SK-N-SH (cell line): ENCODE measurements around the gene TCF3. TPM values are rescaled to one million over a fixed set of nuclear protein-coding genes. Genes with fewer than 3 reads are reported as not detected.

Experiments
- CTCF ChIA-PET: fragments of 300-600, 350-600 bp; formaldehyde crosslinking; extraction: SDS; loops from one replicate; lab custom pipeline; 2021; lab: Yijun Ruan, JAX
- POLR2A ChIA-PET: fragments of 350-600 bp; sonication (Branson Sonifier 250); formaldehyde crosslinking; extraction: SDS; loops from one replicate; lab custom pipeline; 2020; ENCODE audit warnings: antibody characterized with exemption, inconsistent platforms; lab: Yijun Ruan, JAX
- DNase-seq: peaks from one replicate; pipeline ENCODE4 v3.0.0; 2012
- H2AFZ ChIP-seq: fragments of 200-600 bp; sonication (generic); 2 replicates; pipeline ENCODE4 v1.8.1; 2016; ENCODE audit warnings: antibody characterized with exemption, mild to moderate bottlenecking, low read depth
- H3F3A ChIP-seq: fragments of 200-600 bp; sonication (generic); replicated peaks from 2 replicates; pipeline ENCODE3; 2016; ENCODE audit warnings: antibody characterized with exemption, mild to moderate bottlenecking; ENCODE audit not compliant: insufficient read depth
- H3K27ac ChIP-seq, 2 experiments: fragments of 200-500 bp in 1 of 2; fragments of 200-600 bp in 1 of 2; sonication (Bioruptor generic) in 1 of 2; sonication (generic), shearing (Covaris generic) in 1 of 2; 2 replicates each; pipeline versions ENCODE4 v1.5.1 to v1.6.1; 2014 to 2016; ENCODE audit warnings: low read depth in 2 of 2, inconsistent platforms in 1 of 2, low read length in 1 of 2, mild to moderate bottlenecking in 1 of 2, mixed read lengths in 1 of 2
- H3K27me3 ChIP-seq: fragments of 200-600 bp; sonication (generic), shearing (Covaris generic); 2 replicates; pipeline ENCODE4 v1.6.1; 2016; ENCODE audit warnings: mixed run types; ENCODE audit not compliant: insufficient read depth
- H3K36me3 ChIP-seq, 2 experiments: fragments of 200-500 bp in 1 of 2; fragments of 200-600 bp in 1 of 2; sonication (Bioruptor generic) in 1 of 2; sonication (generic) in 1 of 2; replicated peaks in 1 of 2; 2 replicates each; pipeline versions ENCODE3 to v1.5.1; 2014 to 2016; ENCODE audit warnings: low read length in 1 of 2, mild to moderate bottlenecking in 1 of 2; ENCODE audit not compliant: insufficient read depth in 2 of 2, control insufficient read depth in 1 of 2
- H3K4me1 ChIP-seq, 2 experiments: fragments of 200-500 bp in 1 of 2; fragments of 200-600 bp in 1 of 2; sonication (Bioruptor generic) in 1 of 2; sonication (generic), shearing (Covaris generic) in 1 of 2; 2 replicates each; pipeline versions ENCODE4 v1.5.1 to v1.6.1; 2014 to 2016; ENCODE audit warnings: low read depth in 1 of 2, low read length in 1 of 2, mixed run types in 1 of 2; ENCODE audit not compliant: insufficient read depth in 2 of 2, control insufficient read depth in 1 of 2
- H3K4me2 ChIP-seq: fragments of 200-600 bp; sonication (generic), shearing (Covaris generic); 2 replicates; pipeline ENCODE4 v1.6.1; 2017; ENCODE audit warnings: mixed run types
- H3K4me3 ChIP-seq, 2 experiments: fragments of 200-500 bp in 1 of 2; fragments of 200-600 bp in 1 of 2; sonication (Bioruptor generic) in 1 of 2; sonication (generic), shearing (Covaris generic) in 1 of 2; 2 replicates each; pipeline versions ENCODE4 v1.5.1 to v1.8.1; 2014 to 2016; ENCODE audit warnings: low read depth in 2 of 2, inconsistent platforms in 1 of 2, low read length in 1 of 2, mild to moderate bottlenecking in 1 of 2, mixed read lengths in 1 of 2, moderate library complexity in 1 of 2
- H3K79me2 ChIP-seq: fragments of 200-600 bp; sonication (generic); 2 replicates; pipeline ENCODE4 v1.8.1; 2017; ENCODE audit warnings: mild to moderate bottlenecking; ENCODE audit not compliant: insufficient read depth
- H3K9ac ChIP-seq: fragments of 200-600 bp; sonication (generic); 2 replicates; pipeline ENCODE4 v1.6.1; 2017; ENCODE audit warnings: mixed run types
- H3K9me2 ChIP-seq: fragments of 200-600 bp; sonication (generic); 2 replicates; pipeline ENCODE4 v1.6.1; 2017; ENCODE audit warnings: mixed run types
- H3K9me3 ChIP-seq: fragments of 200-600 bp; sonication (generic); 2 replicates; pipeline ENCODE4 v1.6.1; 2017; ENCODE audit warnings: mixed run types, mild to moderate bottlenecking, moderate library complexity
- H4K20me1 ChIP-seq: fragments of 200-600 bp; sonication (generic); 2 replicates; pipeline ENCODE4 v1.6.1; 2017; ENCODE audit warnings: mild to moderate bottlenecking, mixed run types; ENCODE audit not compliant: insufficient read depth
- CHD2 ChIP-seq: fragments of 150-350 bp; IDR thresholded peaks from 2 replicates; pipeline ENCODE4 v1.6.1; 2018; ENCODE audit warnings: low read length; ENCODE audit not compliant: partially characterized antibody
- ELF1 ChIP-seq: IDR thresholded peaks from 2 replicates; pipeline ENCODE4 v1.4.0; 2012
- EZH2phosphoT487 ChIP-seq: fragments of 200-600 bp; sonication (generic); IDR thresholded peaks from 2 replicates; pipeline ENCODE4 v1.6.1; 2017; ENCODE audit warnings: low read depth, mixed run types, mild to moderate bottlenecking, antibody characterized with exemption, moderate library complexity, borderline replicate concordance
- GATA2 ChIP-seq: sonication (generic); formaldehyde crosslinking; IDR thresholded peaks from 2 replicates; pipeline ENCODE4 v1.5.0; 2020; ENCODE audit warnings: mild to moderate bottlenecking, missing genetic modification reagents
- RAD21 ChIP-seq: IDR thresholded peaks from 2 replicates; pipeline ENCODE4 v1.6.1; 2012; ENCODE audit warnings: mild to moderate bottlenecking, low read length
- RXRA ChIP-seq: IDR thresholded peaks from 2 replicates; pipeline ENCODE4 v1.4.0; 2012; ENCODE audit warnings: low read depth, mild to moderate bottlenecking, borderline replicate concordance
- TCF12 ChIP-seq: IDR thresholded peaks from 2 replicates; pipeline ENCODE4 v1.4.0; 2012
- YY1 ChIP-seq: IDR thresholded peaks from 2 replicates; pipeline ENCODE4 v1.4.0; 2012; ENCODE audit warnings: low read depth, mild to moderate bottlenecking
- WGBS: methylation state at CpG from one replicate; pipeline ENCODE4 v1.1.6; 2017; ENCODE audit warnings: low lambda C conversion rate; 5-methylcytosine and 5-hydroxymethylcytosine counted together
- polyA plus RNA-seq, 3 experiments: library from polyadenylated mRNA; depleted of rRNA; stranded (reverse); fragments of >200 nt; gene quantifications; 2 replicates each; pipeline ENCODE4 v1.2.3, GENCODE V29; 2012
- TF ChIP-seq, protein P1 (sequence below): IDR thresholded peaks from 2 replicates; pipeline ENCODE4 v1.4.0; 2012; ENCODE audit warnings: low read depth, borderline replicate concordance
- TF ChIP-seq, protein P2 (sequence below): IDR thresholded peaks from 2 replicates; pipeline ENCODE4; 2012
- TF ChIP-seq, protein P3 (sequence below): fragments of 150-350 bp; IDR thresholded peaks from 2 replicates; pipeline ENCODE4 v1.6.1; 2016; ENCODE audit warnings: mild to moderate bottlenecking, low read depth, low read length
- TF ChIP-seq, protein P4 (sequence below): fragments of 200-600 bp; sonication (generic); IDR thresholded peaks from 2 replicates; pipeline ENCODE4 v1.6.1; 2017; ENCODE audit warnings: antibody characterized with exemption, mild to moderate bottlenecking, moderate library complexity

Gene TCF3
- polyA plus RNA-seq, 1 of the 3 experiments (the other 2 are of a cell fraction) = 104 TPM

DNA sequence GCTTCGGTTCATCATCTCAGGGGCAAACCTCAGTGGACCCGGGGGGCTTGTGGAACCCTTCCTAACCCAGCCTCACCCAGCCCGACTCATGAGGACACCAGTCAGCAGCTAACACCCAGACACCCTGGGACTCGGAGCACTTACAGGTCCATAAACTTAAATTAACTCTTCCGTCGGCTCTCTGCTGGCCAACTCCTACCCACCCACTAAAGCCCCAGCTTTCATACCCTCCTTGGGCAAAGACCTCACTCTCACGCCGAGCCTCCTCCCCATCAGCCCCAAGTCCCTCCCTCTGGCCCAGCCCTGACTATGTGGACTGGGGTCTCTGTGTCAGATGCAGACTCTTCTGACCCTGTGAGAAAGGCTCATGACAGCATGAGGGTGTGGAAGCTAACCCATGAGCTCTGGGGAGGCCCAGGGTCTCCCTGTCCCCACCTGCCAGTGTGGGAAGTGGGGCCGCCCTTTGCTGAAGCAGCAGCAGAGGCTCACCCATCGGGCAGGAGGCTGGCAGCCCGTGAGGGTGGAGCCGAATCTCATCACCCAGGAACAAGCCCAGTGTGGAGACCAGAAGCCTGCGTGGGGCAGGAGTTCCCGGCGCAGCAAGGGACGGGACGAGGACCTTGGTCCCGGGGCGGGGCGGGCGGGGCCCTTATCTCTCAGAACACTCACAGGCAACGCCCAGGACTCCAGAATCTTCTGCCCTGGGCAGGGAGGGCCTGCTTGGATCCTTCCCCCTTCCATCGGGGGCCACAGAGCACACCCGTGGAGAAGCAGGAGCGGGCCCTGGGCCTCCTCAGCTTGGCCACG is 19.8 kb downstream of the TCF3 start:
- peaks cover 42% of the 10 kb centered on the region for H3K79me2 ChIP-seq

More for the DNA sequence above, 19.8 kb downstream of the TCF3 start:
- Histone ChIP-seq H3K9me3 (no peaks in the 10 kb centered on the region), H3K4me3 (no peak overlapping the region), H3F3A (no peaks in the 10 kb centered on the region), H3K4me1 (no peaks in the 10 kb centered on the region), H4K20me1 (peaks cover 42% of the 10 kb centered on the region), H3K9ac (no peak overlapping the region), H3K36me3 (peaks cover 11 to 44% of the 10 kb centered on the region in 2 experiments), H2AFZ (no peak overlapping the region), H3K27ac (no peak overlapping the region), H3K9me2 (no peaks in the 10 kb centered on the region), H3K27me3 (no peaks in the 10 kb centered on the region), H3K4me2 (no peak overlapping the region)
- 87% methylated on average over 12 of the region's 26 CpGs for WGBS
- ChIA-PET CTCF (interaction anchor here (0.9 to 1.1 kb wide), 2 partner anchors 8 to 87 kb away, joined by 3 read pairs; no protein-coding TSS in a partner anchor), POLR2A (no interaction called here)
- DNase-seq = no peak
- TF ChIP-seq ELF1 = no peak
- TF ChIP-seq, protein P1, sequence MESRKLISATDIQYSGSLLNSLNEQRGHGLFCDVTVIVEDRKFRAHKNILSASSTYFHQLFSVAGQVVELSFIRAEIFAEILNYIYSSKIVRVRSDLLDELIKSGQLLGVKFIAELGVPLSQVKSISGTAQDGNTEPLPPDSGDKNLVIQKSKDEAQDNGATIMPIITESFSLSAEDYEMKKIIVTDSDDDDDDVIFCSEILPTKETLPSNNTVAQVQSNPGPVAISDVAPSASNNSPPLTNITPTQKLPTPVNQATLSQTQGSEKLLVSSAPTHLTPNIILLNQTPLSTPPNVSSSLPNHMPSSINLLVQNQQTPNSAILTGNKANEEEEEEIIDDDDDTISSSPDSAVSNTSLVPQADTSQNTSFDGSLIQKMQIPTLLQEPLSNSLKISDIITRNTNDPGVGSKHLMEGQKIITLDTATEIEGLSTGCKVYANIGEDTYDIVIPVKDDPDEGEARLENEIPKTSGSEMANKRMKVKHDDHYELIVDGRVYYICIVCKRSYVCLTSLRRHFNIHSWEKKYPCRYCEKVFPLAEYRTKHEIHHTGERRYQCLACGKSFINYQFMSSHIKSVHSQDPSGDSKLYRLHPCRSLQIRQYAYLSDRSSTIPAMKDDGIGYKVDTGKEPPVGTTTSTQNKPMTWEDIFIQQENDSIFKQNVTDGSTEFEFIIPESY = no peak
- no peak for TF ChIP-seq TCF12
- no peak for TF ChIP-seq EZH2phosphoT487
- no peak for TF ChIP-seq RAD21
- TF ChIP-seq, protein P2, sequence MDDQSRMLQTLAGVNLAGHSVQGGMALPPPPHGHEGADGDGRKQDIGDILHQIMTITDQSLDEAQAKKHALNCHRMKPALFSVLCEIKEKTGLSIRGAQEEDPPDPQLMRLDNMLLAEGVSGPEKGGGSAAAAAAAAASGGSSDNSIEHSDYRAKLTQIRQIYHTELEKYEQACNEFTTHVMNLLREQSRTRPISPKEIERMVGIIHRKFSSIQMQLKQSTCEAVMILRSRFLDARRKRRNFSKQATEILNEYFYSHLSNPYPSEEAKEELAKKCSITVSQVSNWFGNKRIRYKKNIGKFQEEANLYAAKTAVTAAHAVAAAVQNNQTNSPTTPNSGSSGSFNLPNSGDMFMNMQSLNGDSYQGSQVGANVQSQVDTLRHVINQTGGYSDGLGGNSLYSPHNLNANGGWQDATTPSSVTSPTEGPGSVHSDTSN = no peak
- no peak for TF ChIP-seq GATA2
- TF ChIP-seq, protein P3, sequence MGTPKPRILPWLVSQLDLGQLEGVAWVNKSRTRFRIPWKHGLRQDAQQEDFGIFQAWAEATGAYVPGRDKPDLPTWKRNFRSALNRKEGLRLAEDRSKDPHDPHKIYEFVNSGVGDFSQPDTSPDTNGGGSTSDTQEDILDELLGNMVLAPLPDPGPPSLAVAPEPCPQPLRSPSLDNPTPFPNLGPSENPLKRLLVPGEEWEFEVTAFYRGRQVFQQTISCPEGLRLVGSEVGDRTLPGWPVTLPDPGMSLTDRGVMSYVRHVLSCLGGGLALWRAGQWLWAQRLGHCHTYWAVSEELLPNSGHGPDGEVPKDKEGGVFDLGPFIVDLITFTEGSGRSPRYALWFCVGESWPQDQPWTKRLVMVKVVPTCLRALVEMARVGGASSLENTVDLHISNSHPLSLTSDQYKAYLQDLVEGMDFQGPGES = no peak
- TF ChIP-seq, protein P4, sequence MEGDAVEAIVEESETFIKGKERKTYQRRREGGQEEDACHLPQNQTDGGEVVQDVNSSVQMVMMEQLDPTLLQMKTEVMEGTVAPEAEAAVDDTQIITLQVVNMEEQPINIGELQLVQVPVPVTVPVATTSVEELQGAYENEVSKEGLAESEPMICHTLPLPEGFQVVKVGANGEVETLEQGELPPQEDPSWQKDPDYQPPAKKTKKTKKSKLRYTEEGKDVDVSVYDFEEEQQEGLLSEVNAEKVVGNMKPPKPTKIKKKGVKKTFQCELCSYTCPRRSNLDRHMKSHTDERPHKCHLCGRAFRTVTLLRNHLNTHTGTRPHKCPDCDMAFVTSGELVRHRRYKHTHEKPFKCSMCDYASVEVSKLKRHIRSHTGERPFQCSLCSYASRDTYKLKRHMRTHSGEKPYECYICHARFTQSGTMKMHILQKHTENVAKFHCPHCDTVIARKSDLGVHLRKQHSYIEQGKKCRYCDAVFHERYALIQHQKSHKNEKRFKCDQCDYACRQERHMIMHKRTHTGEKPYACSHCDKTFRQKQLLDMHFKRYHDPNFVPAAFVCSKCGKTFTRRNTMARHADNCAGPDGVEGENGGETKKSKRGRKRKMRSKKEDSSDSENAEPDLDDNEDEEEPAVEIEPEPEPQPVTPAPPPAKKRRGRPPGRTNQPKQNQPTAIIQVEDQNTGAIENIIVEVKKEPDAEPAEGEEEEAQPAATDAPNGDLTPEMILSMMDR = no peak
- TF ChIP-seq RXRA = no peak
- no peak for TF ChIP-seq CHD2
- TF ChIP-seq YY1 = no peak
